GM12878 (cell line): ENCODE results near the gene NTRK1. TPM values are rescaled to one million over a fixed set of nuclear protein-coding genes. Genes with fewer than 3 reads are reported as not detected.

Experiments used
- ATAC-seq: fragments of 200-7000 bp; cut with Tn5 transposase; 3 replicates; pipeline ENCODE4 v1.9.1; 2020; ENCODE audit warnings: mild to moderate bottlenecking, moderate library complexity
- BruUV-seq: library from RNA; stranded (reverse); fragments of 400-500 nt; replicated peaks from 2 replicates; lab custom pipeline; 2021; lab: Mats Ljungman, UMichigan
- CTCF ChIA-PET: fragments of 300-600 bp; sonication (Branson Sonifier 250); formaldehyde crosslinking; extraction: SDS; loops from one replicate; lab custom pipeline; 2021; ENCODE audit warnings: inconsistent platforms; lab: Yijun Ruan, JAX
- POLR2A ChIA-PET: fragments of 350-600 bp; formaldehyde crosslinking; extraction: SDS; loops from one replicate; lab custom pipeline; 2021; ENCODE audit warnings: inconsistent platforms; lab: Charles Lee
- RAD21 ChIA-PET: fragments of 300-600 bp; sonication (Branson Sonifier 250); formaldehyde crosslinking; loops from one replicate; lab custom pipeline; 2023; ENCODE audit warnings: antibody characterized with exemption; ENCODE audit not compliant: unreplicated experiment; lab: Charles Lee
- SMC1A ChIA-PET: fragments of 300-600 bp; sonication (Branson Sonifier 250); formaldehyde crosslinking; loops from one replicate; lab custom pipeline; 2023; ENCODE audit not compliant: unreplicated experiment, uncharacterized antibody; lab: Charles Lee
- DNase-seq: peaks from one replicate; pipeline ENCODE4 v3.0.0-alpha.2; 2011; ENCODE audit warnings: low read depth, low spot score
- FAIRE-seq: peaks from 3 replicates; lab custom pipeline; 2011; peaks lifted over from hg19 to GRCh38; lab: Jason Lieb, UNC
- H2AFZ ChIP-seq: 2 replicates; pipeline ENCODE4 v1.6.0; 2011; ENCODE audit warnings: low read depth, low read length, control low read depth; ENCODE audit not compliant: control insufficient read depth
- H3K27ac ChIP-seq: 2 replicates; pipeline ENCODE4 v1.5.1; 2011; ENCODE audit warnings: control low read depth; ENCODE audit not compliant: control insufficient read depth, insufficient read depth
- H3K27me3 ChIP-seq, 2 experiments: replicated peaks in 1 of 2; 2 replicates each; pipeline versions ENCODE4 v1.6.0 to v1.6.1; 2011; ENCODE audit warnings: low read length in 1 of 2; ENCODE audit not compliant: control insufficient read depth in 2 of 2, insufficient read depth in 2 of 2
- H3K36me3 ChIP-seq, 2 experiments: 2 replicates each; pipeline ENCODE4 v1.5.1; 2011; ENCODE audit warnings: low read length in 1 of 2; ENCODE audit not compliant: control insufficient read depth in 2 of 2, insufficient read depth in 2 of 2
- H3K4me1 ChIP-seq: 2 replicates; pipeline ENCODE4 v1.6.1; 2011; ENCODE audit warnings: mild to moderate bottlenecking, low read length, moderate library complexity, mixed read lengths; ENCODE audit not compliant: control insufficient read depth, insufficient read depth
- H3K4me2 ChIP-seq: 2 replicates; pipeline ENCODE4 v1.6.0; 2011; ENCODE audit warnings: control low read depth; ENCODE audit not compliant: control insufficient read depth, insufficient read depth
- H3K4me3 ChIP-seq: fragments of 200-600 bp; sonication (generic); 2 replicates; pipeline ENCODE4 v1.5.1; 2016
- H3K79me2 ChIP-seq: 2 replicates; pipeline ENCODE4 v1.6.0; 2011; ENCODE audit warnings: low read length; ENCODE audit not compliant: control insufficient read depth, insufficient read depth
- H3K9ac ChIP-seq: 2 replicates; pipeline ENCODE4 v1.8.0; 2011; ENCODE audit warnings: low read length, control low read depth, mixed read lengths; ENCODE audit not compliant: control insufficient read depth, insufficient read depth
- H3K9me3 ChIP-seq: replicated peaks from 3 replicates; pipeline ENCODE4 v1.5.1; 2011; ENCODE audit warnings: mild to moderate bottlenecking, low read length; ENCODE audit not compliant: control insufficient read depth, insufficient read depth
- H4K20me1 ChIP-seq: 2 replicates; pipeline ENCODE4 v1.6.0; 2011; ENCODE audit not compliant: control insufficient read depth, insufficient read depth
- JUND ChIP-seq: IDR thresholded peaks from 2 replicates; pipeline ENCODE4 v1.6.1; 2012; ENCODE audit warnings: low read depth, mild to moderate bottlenecking, low read length, improper control_type of control experiment, moderate library complexity
- KDM1A ChIP-seq: fragments of 200-600 bp; sonication (generic); IDR thresholded peaks from 2 replicates; pipeline ENCODE4 v1.6.1; 2016; ENCODE audit warnings: borderline replicate concordance
- POLR2A ChIP-seq: IDR thresholded peaks from 2 replicates; pipeline ENCODE4 v1.6.1; 2011; ENCODE audit warnings: low read depth, mild to moderate bottlenecking, low read length
- REST ChIP-seq: IDR thresholded peaks from 2 replicates; pipeline ENCODE4 v1.6.1; 2012; ENCODE audit warnings: mild to moderate bottlenecking, low read depth, low read length
- SMAD5 ChIP-seq: IDR thresholded peaks from 2 replicates; pipeline ENCODE4 v1.6.1; 2016; ENCODE audit warnings: antibody characterized with exemption, low read depth
- SREBF2 ChIP-seq: IDR thresholded peaks from 2 replicates; pipeline ENCODE4 v1.6.1; 2012; ENCODE audit warnings: mild to moderate bottlenecking, low read length
- TCF7 ChIP-seq: IDR thresholded peaks from 2 replicates; pipeline ENCODE4 v1.6.1; 2014; ENCODE audit warnings: antibody characterized with exemption, borderline replicate concordance
- WRNIP1 ChIP-seq: IDR thresholded peaks from 2 replicates; pipeline ENCODE4 v1.6.1; 2011; ENCODE audit warnings: low read depth, low read length, improper control_type of control experiment, borderline replicate concordance
- WGBS: methylation state at CpG from one replicate; pipeline ENCODE4 v1.1.6; 2016; ENCODE audit warnings: low lambda C conversion rate; ENCODE audit not compliant: insufficient replicate concordance, insufficient coverage; ENCODE audit errors: missing lambda C conversion rate; 5-methylcytosine and 5-hydroxymethylcytosine counted together
- in situ Hi-C: fragments of 300-500 bp; cut with MboI; formaldehyde crosslinking; loops from 9 replicates; pipeline ENCODE4 v1.14.3; 2018; ENCODE audit warnings: mixed read lengths
- intact Hi-C: fragments of 100-400 bp; cut with micrococcal nuclease; formaldehyde crosslinking; loops from one replicate; pipeline ENCODE4 v1.14.2; 2022; ENCODE audit not compliant: unreplicated experiment
- polyA plus RNA-seq, 11 experiments: library from polyadenylated mRNA; depleted of rRNA in 4 of 11; unstranded in 6 of 11; stranded (reverse) in 5 of 11; fragments of >200 nt; fragmentation: Nextera tagmentation in 4 of 11; fragmentation: Illumina TruSeq in 1 of 11; extraction: Ambion mirVana in 4 of 11; extraction: Trizol in 1 of 11; gene quantifications; 1 replicate in 1 of 11; 2 replicates in 10 of 11; pipeline versions ENCODE4 v1.2.1 to v1.2.3, GENCODE V29; 2011 to 2016; ENCODE audit warnings: inconsistent platforms in 2 of 11, missing spikeins in 2 of 11, low read depth in 1 of 11
- total RNA-seq, 4 experiments: library from RNA; depleted of rRNA in 3 of 4; stranded (reverse); fragments of >200 nt in 3 of 4; fragmentation: Illumina TruSeq in 1 of 4; extraction: Trizol in 1 of 4; gene quantifications; 2 replicates each; pipeline versions ENCODE4 v1.2.1 to v1.2.3, GENCODE V29; 2013 to 2021
- TF ChIP-seq, protein P1 (sequence below): IDR thresholded peaks from 2 replicates; pipeline ENCODE4 v1.6.1; 2011; ENCODE audit warnings: borderline replicate concordance, low read depth, mild to moderate bottlenecking, moderate library complexity, mixed read lengths, low read length; ENCODE audit not compliant: insufficient read depth; ENCODE audit errors: extremely low read length

The NTRK1 gene
- total and polyA plus RNA-seq, 10 of the 15 experiments (the other 5 are each of a cell fraction or from before 2014, with no cell fraction given): 0.10 to 0.56 (median 0.40) TPM; not detected in 7

- DNase-seq: no peak
- BruUV-seq: no TSS peak
- FAIRE-seq: no peak
- in situ Hi-C loops (no loop called here), intact Hi-C loops (no loop called here)
- H3K9ac ChIP-seq: no peak overlapping the region
- no peak overlapping the region for H3K4me2 ChIP-seq
- ChIA-PET RAD21 (interaction anchor here (0.8 kb wide), 1 partner anchor 15 kb away, joined by 6 read pairs; no protein-coding TSS in a partner anchor), CTCF (interaction anchor here (0.6 kb wide), 1 partner anchor 435 kb away, joined by 3 read pairs; no protein-coding TSS in a partner anchor), SMC1A (no interaction called here), POLR2A (no interaction called here)
- no peaks in the 10 kb centered on the region for H3K9me3 ChIP-seq
- no peak overlapping the region for H3K27ac ChIP-seq
- H3K4me1 ChIP-seq: no peaks in the 10 kb centered on the region
- peaks cover 8 to 9% of the 10 kb centered on the region in 2 experiments; a peak in 3 of 4 replicates for H3K27me3 ChIP-seq
- no peak overlapping the region for H2AFZ ChIP-seq
- no peak for ATAC-seq
- no peak overlapping the region for H3K4me3 ChIP-seq
- 65% methylated on average over 19 of the region's 19 CpGs for WGBS
- H3K36me3 ChIP-seq: no peaks in the 10 kb centered on the region
- TF ChIP-seq TCF7 (no peak), WRNIP1 (no peak), POLR2A (no peak), SREBF2 (no peak), REST (no peak), JUND (no peak), KDM1A (no peak), SMAD5 (no peak)
- TF ChIP-seq, protein P1, sequence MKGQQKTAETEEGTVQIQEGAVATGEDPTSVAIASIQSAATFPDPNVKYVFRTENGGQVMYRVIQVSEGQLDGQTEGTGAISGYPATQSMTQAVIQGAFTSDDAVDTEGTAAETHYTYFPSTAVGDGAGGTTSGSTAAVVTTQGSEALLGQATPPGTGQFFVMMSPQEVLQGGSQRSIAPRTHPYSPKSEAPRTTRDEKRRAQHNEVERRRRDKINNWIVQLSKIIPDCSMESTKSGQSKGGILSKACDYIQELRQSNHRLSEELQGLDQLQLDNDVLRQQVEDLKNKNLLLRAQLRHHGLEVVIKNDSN: no peak
- no peaks in the 10 kb centered on the region for H3K79me2 ChIP-seq
- no peaks in the 10 kb centered on the region for H4K20me1 ChIP-seq
Observed at GRCh38 chr1:156853761-156854160, 6.9 kb upstream of the NTRK1 start.
